NT2/D1 (cell line): ENCODE data around the gene CHURC1.

Source experiments
- SUZ12 ChIP-seq: IDR thresholded peaks from 2 replicates; pipeline ENCODE4 v1.6.1; 2011; ENCODE audit not compliant: insufficient read length, insufficient read depth; ENCODE audit errors: extremely low read depth
- YY1 ChIP-seq: IDR thresholded peaks from 2 replicates; pipeline ENCODE4 v1.6.1; 2011; ENCODE audit not compliant: insufficient read length, insufficient read depth
- ZNF274 ChIP-seq: IDR thresholded peaks from 2 replicates; pipeline ENCODE4 v1.6.1; 2011; ENCODE audit warnings: mild to moderate bottlenecking, low read depth, low read length

DNA sequence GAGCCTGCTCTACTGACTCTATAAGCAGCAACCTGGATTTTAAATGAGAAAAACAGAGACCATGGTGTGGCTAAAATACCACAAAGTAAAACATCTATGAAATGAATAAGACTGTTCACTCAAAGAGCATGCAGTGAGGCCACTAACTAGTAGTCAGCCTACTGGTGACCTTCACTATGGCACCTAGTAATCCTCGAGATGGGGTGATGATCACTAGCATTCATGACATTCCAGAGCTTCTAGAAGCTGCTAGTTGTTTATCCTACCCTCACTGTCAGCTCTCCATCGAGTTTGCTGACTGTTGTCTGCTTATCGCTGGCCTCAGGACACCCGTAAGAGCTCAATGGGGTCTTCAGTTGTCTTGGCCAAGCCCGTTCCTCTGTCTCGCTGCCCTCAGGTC, 48.3 kb upstream of the CHURC1 start:
- TF ChIP-seq YY1 (no peak), ZNF274 (no peak), SUZ12 (no peak)
